Measurements from ENCODE around the gene OPTC.
"Not testable (repeated sequence)": the region's sequence is repeated elsewhere in the genome, so short reads cannot be mapped to it uniquely, and the experiment has no call there.

The OPTC gene

DNA sequence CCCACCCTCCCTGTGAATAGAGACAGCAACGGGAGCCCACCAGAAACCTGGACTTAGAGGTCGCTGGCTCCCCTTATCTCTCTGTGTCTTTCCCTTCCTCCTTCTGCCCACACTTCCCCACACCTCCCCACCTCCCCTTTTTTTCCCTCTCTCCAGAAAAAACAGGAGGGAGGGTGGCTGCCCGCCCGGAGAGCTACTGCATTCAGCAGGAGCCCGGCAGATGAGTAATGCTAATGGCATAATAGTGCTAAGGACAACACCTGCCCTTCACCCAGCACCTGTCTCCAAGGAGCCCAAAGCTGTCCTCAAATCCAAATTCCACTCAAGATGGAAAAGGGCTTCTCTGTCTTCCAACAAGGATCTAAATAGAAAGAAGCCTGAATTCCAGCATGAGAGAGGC lies 29.7 kb upstream of the OPTC start:
- DNase-seq (ENCODE audit: insufficient read length, low spot score) (no peak), FAIRE-seq (no peak)
- no peak for TF ChIP-seq PAX5 (IDR thresholded peaks at IDR 0.05; ENCODE audit: insufficient read depth, low read length, severe bottlenecking)

DNA sequence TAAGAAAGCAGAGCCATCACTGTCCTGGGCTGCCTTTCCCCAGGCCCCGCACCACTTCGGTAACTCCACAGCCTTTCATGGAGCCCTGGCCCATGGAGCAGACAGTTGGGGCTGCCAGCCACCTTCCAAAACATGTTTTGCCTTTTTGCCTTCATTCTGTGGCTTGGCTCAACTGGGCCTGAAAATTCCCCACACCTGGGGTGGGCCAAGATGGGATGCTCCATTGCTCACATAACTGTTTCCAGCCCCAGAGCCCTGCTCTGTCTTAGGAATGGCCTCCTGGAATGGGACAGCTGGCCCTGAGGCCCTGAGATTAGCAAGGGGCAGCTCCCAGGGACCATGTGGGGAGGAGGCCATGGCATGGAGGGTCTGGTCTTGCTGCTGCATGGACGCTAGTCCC lies 29.2 kb upstream of the OPTC start:
- TF ChIP-seq POU2F2 (IDR thresholded peaks at IDR 0.05; ENCODE audit: low read depth, low read length) (no peak), SPI1 (IDR thresholded peaks at IDR 0.05; ENCODE audit: low read depth, low read length) (no peak), TAF1 (IDR thresholded peaks at IDR 0.05; ENCODE audit: low read depth, low read length) (no peak), POLR2AphosphoS5 (IDR thresholded peaks at IDR 0.05; ENCODE audit: low read depth, low read length) (no peak), PAX5 (IDR thresholded peaks at IDR 0.05; ENCODE audit: insufficient read depth, low read length, severe bottlenecking) (no peak), POLR2A (IDR thresholded peaks at IDR 0.05; ENCODE audit: low read depth, low read length) (no peak)
- no peak for DNase-seq (ENCODE audit: insufficient read length, low spot score)
- FAIRE-seq = no peak

DNA sequence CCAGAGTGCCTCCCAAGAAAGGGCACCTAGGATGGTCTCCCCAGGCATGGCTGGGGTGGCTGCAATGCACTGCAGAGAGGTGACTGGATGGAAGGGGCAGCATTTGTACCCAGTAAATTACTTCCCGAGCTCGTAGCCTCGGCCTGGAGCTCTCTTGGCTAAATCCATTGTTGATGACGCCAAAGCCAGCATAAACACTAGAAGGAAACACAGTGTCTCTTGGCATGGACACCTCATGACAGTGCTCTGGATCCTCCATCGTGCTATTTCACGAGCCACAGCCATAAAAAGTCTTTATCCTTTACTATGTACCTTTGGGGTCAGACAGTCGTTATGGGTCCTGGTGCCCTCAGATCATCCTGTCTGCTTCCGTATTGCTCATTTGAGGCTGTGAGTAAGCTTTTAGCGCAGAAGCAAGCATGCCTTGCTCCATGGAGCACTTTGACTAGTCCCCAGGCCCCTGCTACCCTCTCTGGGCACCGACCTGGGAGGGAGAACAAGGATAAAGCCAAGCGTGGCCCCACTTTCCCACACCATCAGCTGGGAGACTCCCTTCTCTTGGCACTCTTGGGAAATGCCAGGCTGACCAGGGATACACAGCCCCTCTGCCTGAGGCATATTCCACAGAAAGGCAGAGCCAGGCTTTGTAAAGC lies 28.7 kb upstream of the OPTC start:
- DNase-seq (ENCODE audit: insufficient read length, low spot score) (no peak), FAIRE-seq (no peak)
- TF ChIP-seq PAX5 (IDR thresholded peaks at IDR 0.05; ENCODE audit: insufficient read depth, low read length, severe bottlenecking) (no peak), POLR2AphosphoS5 (IDR thresholded peaks at IDR 0.05; ENCODE audit: low read depth, low read length) (no peak), TAF1 (IDR thresholded peaks at IDR 0.05; ENCODE audit: low read depth, low read length) (no peak), SPI1 (IDR thresholded peaks at IDR 0.05; ENCODE audit: low read depth, low read length) (no peak), POU2F2 (IDR thresholded peaks at IDR 0.05; ENCODE audit: low read depth, low read length) (no peak), POLR2A (IDR thresholded peaks at IDR 0.05; ENCODE audit: low read depth, low read length) (no peak)

DNA sequence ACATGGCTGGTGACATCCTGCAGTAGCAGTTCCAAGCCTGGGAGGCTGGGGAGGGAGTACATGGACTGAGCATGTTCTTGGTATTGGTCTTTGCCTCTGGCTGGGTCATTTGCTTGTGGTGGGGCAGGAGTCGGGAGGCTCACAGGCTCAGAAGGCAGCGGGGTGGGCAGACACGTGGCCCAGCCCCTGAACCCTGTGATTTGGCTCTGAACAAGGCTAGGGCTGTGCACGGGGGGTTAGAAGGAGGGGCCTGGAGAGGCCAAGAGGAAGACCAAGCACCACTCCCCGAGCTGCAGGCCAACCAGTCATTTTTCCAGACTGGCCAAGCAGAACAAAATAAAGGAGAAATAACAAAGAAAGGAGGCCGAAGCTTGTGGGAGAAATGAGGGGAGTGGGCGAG lies 28.0 kb upstream of the OPTC start:
- no peak for TF ChIP-seq TAF1 (IDR thresholded peaks at IDR 0.05; ENCODE audit: low read depth, low read length)
- no peak for FAIRE-seq

DNA sequence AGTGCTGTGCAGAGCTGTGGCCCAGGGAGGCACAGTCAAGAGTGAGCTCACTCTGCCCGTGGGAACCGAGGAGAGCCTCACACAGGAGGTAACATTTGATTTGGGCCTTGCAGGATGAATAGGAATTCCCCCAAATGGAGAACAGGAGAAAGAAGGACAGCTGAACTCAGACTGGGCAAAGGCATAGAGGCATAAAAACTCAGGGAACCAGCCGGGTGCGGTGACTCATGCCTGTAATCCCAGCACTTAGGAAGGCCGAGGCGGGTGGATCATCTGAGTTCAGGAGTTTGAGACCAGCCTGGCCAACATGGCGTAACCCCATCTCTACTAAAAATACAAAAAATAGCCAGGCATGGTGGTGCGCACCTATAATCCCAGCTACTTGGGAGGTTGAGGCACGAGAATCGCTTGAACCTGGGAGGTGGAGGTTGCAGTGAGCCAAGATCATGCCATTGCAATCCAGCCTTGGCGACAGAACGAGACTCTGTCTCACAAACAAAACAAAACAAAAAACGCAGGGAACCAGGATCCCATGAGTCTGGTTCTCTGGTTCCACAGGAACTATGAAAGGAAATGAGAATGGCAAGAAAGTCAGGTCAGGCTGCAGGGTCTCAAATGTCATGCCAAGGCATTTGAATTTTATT lies 26.9 kb upstream of the OPTC start:
- FAIRE-seq; DNase-seq (ENCODE audit: insufficient read length, low spot score): not testable (repeated sequence)

More for the DNA sequence above, 28.0 kb upstream of the OPTC start:
- DNase-seq (ENCODE audit: insufficient read length, low spot score) = no peak

DNA sequence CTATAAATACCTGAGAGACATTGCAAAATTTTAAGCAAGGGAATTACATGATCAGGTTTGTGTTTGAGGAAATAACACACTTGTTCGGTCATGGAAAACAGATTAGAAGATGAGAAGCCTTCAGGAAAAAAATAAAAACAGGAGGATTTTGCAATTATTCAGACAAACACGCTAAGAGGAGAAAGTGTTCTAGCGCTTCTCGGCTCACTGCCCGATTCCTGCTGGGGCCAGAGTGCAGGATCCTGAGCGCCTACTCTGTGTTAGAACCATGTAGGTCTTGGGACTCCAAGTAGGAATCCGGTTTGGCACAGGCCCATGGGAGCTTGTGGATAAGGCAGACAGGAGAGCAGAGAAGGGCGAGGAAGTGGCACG lies 26.4 kb upstream of the OPTC start:
- TF ChIP-seq TAF1 (IDR thresholded peaks at IDR 0.05; ENCODE audit: low read depth, low read length) (no peak), SPI1 (IDR thresholded peaks at IDR 0.05; ENCODE audit: low read depth, low read length) (no peak), PAX5 (IDR thresholded peaks at IDR 0.05; ENCODE audit: insufficient read depth, low read length, severe bottlenecking) (no peak), POLR2AphosphoS5 (IDR thresholded peaks at IDR 0.05; ENCODE audit: low read depth, low read length) (no peak), POLR2A (IDR thresholded peaks at IDR 0.05; ENCODE audit: low read depth, low read length) (no peak), POU2F2 (IDR thresholded peaks at IDR 0.05; ENCODE audit: low read depth, low read length) (no peak)
- FAIRE-seq (no peak), DNase-seq (ENCODE audit: insufficient read length, low spot score) (no peak)

DNA sequence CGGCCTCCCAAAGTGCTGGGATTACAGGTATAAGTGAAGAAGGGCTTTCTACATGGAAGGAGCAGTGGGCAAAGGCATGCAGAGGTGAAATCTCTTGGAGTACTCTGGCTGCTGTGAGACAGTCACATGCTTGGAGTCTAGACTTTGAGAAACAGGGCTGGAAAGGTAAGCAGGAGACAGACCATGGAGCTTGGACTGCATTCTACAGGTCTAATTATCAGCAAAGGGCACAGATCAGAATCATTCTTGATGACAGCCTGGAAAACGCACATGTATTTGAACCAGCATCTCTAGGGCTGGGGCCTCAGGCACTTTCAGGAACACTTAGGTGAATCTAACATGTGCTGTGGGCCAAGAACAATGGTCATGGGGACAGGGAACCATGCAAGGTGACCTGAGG lies 25.6 kb upstream of the OPTC start:
- no peak for TF ChIP-seq SPI1 (IDR thresholded peaks at IDR 0.05; ENCODE audit: low read depth, low read length)
- TF ChIP-seq POLR2AphosphoS5 (IDR thresholded peaks at IDR 0.05; ENCODE audit: low read depth, low read length) = no peak
- no peak for TF ChIP-seq TAF1 (IDR thresholded peaks at IDR 0.05; ENCODE audit: low read depth, low read length)
- TF ChIP-seq PAX5 (IDR thresholded peaks at IDR 0.05; ENCODE audit: insufficient read depth, low read length, severe bottlenecking) = no peak
- TF ChIP-seq POLR2A (IDR thresholded peaks at IDR 0.05; ENCODE audit: low read depth, low read length) = no peak
- TF ChIP-seq POU2F2 (IDR thresholded peaks at IDR 0.05; ENCODE audit: low read depth, low read length) = no peak
- FAIRE-seq (no peak), DNase-seq (ENCODE audit: insufficient read length, low spot score) (no peak)

DNA sequence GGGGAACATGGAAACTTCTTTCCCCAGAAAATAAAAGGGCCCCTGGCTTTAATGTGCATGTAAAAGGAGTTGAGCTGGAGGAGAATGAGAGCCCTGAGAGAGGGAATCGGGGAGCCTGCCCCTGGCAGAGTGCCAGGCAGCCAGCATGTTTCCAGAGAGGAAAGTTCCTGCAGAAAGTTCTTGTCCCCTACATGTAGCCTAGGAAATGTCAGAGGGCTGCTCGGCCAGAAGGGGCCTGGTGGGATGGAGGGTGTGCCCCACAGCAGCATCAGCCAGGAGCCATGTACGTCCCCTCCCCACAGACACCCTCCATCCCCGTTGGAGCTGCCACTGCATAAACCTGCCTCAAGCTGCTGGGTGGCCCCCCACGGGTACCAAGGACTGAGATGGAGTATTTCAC lies 23.7 kb upstream of the OPTC start:
- TF ChIP-seq PAX5 (IDR thresholded peaks at IDR 0.05; ENCODE audit: insufficient read depth, low read length, severe bottlenecking) (no peak), POLR2AphosphoS5 (IDR thresholded peaks at IDR 0.05; ENCODE audit: low read depth, low read length) (no peak), POLR2A (IDR thresholded peaks at IDR 0.05; ENCODE audit: low read depth, low read length) (no peak), TAF1 (IDR thresholded peaks at IDR 0.05; ENCODE audit: low read depth, low read length) (no peak), POU2F2 (IDR thresholded peaks at IDR 0.05; ENCODE audit: low read depth, low read length) (no peak), SPI1 (IDR thresholded peaks at IDR 0.05; ENCODE audit: low read depth, low read length) (no peak)

DNA sequence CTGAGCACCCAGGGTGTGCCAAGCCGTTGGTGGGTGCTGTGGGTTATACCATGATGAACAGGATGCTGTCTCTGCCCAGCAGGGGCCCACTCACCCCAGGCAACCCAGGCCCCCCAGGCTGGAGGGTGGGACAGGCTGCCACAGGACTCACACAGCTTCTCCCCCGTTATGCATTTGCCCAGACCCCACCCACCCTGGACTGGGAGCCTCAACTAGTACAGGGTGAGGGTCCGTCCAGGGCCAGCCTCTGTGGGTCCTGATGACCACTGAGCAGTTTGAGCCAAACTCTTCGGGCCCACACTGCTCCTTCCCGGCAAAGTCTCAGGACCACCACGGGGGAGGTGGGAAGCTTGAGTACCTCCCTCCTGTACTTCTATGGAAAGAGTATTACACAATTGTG lies 22.1 kb upstream of the OPTC start:
- no peak for DNase-seq (ENCODE audit: insufficient read length, low spot score)
- no peak for FAIRE-seq
- TF ChIP-seq POU2F2 (IDR thresholded peaks at IDR 0.05; ENCODE audit: low read depth, low read length) = no peak
- no peak for TF ChIP-seq PAX5 (IDR thresholded peaks at IDR 0.05; ENCODE audit: insufficient read depth, low read length, severe bottlenecking)
- no peak for TF ChIP-seq POLR2A (IDR thresholded peaks at IDR 0.05; ENCODE audit: low read depth, low read length)
- no peak for TF ChIP-seq TAF1 (IDR thresholded peaks at IDR 0.05; ENCODE audit: low read depth, low read length)
- no peak for TF ChIP-seq SPI1 (IDR thresholded peaks at IDR 0.05; ENCODE audit: low read depth, low read length)
- TF ChIP-seq POLR2AphosphoS5 (IDR thresholded peaks at IDR 0.05; ENCODE audit: low read depth, low read length) = no peak

More for the DNA sequence above, 23.7 kb upstream of the OPTC start:
- FAIRE-seq (no peak), DNase-seq (ENCODE audit: insufficient read length, low spot score) (no peak)

DNA sequence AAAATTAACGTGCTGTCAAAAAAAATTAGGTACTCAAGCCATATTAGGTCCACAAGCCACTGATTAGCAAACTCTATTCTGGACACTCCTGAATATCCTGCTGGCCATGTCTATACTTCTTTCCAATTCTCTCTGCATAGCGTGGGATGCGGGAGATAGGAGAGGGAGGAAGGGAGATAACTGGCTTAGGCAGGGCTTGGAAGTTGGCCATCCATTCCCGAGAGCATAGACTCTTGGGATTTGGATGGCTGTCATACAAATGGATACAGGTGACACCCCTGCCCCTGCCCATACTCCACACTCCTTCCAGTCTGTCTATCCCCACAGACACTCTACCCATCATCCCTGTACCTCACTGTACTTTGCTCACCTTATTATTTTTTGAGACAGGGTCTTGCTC lies 20.7 kb upstream of the OPTC start:
- FAIRE-seq (no peak), DNase-seq (ENCODE audit: insufficient read length, low spot score) (no peak)
- TF ChIP-seq POLR2A (IDR thresholded peaks at IDR 0.05; ENCODE audit: low read depth, low read length) = no peak
- TF ChIP-seq SPI1 (IDR thresholded peaks at IDR 0.05; ENCODE audit: low read depth, low read length) = no peak
- no peak for TF ChIP-seq TAF1 (IDR thresholded peaks at IDR 0.05; ENCODE audit: low read depth, low read length)
- TF ChIP-seq POU2F2 (IDR thresholded peaks at IDR 0.05; ENCODE audit: low read depth, low read length) = no peak
- no peak for TF ChIP-seq PAX5 (IDR thresholded peaks at IDR 0.05; ENCODE audit: insufficient read depth, low read length, severe bottlenecking)
- no peak for TF ChIP-seq POLR2AphosphoS5 (IDR thresholded peaks at IDR 0.05; ENCODE audit: low read depth, low read length)

All from GM12891 (cell line).